ENCODE results near the gene GPHN.

- TF ChIP-seq CTCF (conservative IDR thresholded peaks at IDR 0.05 in 1 of 2, IDR thresholded peaks at IDR 0.05 in 1 of 2; ENCODE audit: extremely low read depth in 1 of 2, insufficient read depth in 1 of 2, low read depth in 1 of 2, low read length in 2 of 2): no peak
- no peak for TF ChIP-seq EZH2 (IDR thresholded peaks at IDR 0.05; ENCODE audit: borderline replicate concordance, low read length)
These were observed 551.6 kb downstream of the GPHN start for GRCh38 chr14:67059596-67059995.

Measured in mammary epithelial cell (primary cell).